Inferior parietal cortex (tissue), 1 donor: ENCODE measurements around the gene ZNF587B.
"Not testable (repeated sequence)": the region's sequence is repeated elsewhere in the genome, so short reads cannot be mapped to it uniquely, and the experiment has no call there.

ENCODE experiments used
- DNase-seq: peaks from one replicate; pipeline ENCODE4 v3.0.0-alpha.2; 2016; ENCODE audit errors: extremely low spot score

ZNF587B gene

DNA sequence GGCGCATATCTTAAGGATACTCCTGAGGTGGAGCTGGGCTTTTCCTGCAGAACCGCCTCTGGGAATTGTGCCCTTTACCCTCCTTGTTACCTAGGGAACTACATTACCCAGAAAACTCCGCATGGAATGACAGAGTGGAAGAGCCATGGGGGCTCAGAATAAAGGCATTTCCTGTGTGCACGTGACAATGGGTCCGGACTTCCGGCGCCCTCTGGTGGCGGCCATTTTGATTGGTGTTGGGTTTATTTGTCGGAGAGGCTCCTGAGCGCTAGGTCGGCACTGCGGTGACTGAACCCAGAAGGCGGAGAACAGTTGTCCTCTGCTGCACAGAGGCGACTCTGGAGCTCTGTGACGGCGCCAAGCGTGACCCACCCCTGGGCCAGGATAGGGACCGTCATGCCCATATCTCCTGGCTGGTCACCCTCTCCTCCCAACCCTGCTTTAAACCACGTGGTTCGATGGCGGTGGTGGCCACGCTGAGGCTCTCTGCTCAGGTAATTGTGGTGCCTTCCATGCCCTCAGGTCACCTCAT is at the start of gene ZNF587B:
ZNF587B (plus strand) TSS at position 229 of the 532 bp plus-strand sequence; CDS start at position 459, 230 bp downstream.
- peak; percentile 79 for DNase-seq

DNA sequence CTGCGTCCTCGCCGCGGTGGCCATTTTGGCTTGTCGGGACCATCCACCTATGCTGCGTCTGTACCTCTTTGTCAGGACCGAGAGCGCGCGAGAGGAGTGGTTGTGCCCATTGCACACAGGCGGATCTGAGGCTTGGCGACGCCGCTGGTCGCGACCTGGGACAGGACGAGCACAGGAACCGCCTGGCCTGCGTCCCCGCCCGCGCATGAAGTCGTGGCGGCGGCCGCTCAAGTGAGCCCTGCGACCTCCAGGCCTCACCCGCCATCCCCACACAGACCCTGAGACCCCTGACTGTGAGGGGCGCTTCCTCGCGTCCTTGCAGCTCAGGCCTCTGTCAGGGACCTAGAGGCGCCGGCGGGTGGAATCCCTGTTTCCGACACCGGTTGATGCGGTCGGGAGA is 43.8 kb upstream of the ZNF587B start:
- no peak for DNase-seq

DNA sequence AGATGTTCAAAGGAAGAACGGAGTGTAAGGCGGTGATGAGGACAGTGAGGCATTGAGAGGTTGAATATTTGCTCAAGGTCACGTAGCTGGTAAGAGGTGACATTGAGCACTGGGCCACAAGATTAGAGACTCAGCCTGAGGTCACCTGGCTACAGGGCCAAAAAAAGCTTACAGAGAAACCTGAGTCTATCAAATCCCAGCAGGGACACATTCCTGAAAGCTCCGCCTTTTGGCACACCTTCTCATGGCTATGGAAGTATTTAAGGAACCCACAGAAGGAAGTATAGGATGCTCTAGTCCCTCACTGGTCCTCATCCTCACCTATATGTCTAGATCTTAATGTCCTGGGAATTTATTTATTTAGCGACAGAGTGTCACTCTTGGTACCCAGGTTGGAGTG is 43.2 kb upstream of the ZNF587B start:
- no peak for DNase-seq

DNA sequence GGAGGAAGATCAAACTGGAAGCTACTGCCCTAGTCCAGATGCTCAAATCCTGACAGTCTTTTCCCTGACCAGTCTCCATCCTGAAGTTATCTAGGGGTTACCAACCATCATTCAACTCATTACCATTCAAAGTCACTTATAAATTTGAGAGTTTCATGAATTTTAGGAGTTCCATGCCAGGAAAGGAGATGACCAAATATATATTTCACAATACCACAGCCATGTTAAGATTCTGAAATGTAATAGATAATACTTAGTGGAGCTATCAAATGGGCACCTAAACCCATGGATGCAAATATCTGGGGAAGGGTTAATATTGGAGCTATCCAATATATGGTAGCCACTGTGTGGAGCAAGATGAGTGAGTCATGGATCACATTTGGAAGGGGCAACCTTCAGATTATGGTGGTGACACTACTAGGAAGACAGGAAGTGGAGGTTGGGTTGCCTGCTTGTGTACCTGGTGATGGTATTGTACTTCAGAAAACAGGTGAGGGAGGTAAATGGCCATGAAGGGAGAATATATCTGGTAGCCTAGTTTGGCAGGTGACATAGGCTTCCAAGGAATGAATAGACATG is 41.9 kb upstream of the ZNF587B start:
- no peak for DNase-seq

DNA sequence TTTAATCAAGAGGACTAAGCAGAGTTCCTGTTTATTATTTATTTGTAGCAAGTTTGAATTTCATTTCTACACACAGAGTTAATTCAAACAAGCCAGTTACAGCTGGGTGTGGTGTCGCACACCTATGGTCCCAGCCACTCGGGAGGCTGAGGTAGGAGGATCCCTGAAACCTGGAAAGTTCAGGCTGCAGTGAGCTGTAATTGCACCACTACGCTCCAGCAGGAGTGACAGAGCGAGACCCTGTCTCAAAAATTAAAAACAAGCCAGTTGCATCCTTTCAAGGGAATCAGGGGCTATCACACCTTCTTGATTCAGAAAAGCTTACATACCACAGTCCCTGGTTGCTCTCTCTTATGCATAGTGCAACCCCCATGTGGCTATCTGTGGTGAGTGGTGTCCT is 40.8 kb upstream of the ZNF587B start:
- DNase-seq: no peak

DNA sequence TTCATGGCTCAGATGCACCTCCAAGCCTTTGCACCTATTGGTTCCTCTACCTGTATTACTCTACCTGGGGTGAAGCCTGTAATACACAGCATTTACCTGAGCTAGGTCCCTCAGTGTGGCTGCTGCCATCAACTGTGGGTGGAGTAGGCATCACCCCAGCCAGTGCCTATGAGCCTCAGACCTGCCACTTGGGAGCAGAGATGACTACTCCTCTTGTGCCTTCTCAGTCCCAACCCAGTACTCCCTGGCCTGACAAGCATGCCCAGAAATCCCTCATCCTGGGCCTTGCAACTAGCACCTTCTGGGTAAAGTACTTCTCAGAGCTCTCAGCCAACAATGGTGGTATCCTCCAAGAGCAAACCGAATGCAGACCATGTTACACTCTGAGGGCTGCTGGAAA is 33.5 kb upstream of the ZNF587B start:
- not testable (repeated sequence) for DNase-seq

DNA sequence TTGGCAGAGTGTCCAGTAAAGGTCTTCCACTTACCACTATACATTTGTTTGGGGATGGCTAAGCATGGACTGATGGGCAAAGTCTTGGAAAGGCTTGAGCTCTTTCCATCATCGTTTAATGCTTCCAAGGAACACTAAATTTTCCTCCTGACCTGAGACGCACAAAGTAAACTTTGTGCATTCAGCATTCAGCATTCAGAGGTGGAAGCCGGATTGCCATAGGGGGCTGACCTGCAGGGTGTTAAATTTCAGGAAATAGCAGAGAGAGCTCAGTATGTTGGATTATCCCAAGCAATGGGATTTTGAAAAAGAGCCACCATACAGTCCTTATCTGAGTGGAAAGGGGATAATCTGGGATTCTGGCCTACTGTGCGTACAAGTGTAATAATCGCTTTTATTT is 29.4 kb upstream of the ZNF587B start:
- no peak for DNase-seq

DNA sequence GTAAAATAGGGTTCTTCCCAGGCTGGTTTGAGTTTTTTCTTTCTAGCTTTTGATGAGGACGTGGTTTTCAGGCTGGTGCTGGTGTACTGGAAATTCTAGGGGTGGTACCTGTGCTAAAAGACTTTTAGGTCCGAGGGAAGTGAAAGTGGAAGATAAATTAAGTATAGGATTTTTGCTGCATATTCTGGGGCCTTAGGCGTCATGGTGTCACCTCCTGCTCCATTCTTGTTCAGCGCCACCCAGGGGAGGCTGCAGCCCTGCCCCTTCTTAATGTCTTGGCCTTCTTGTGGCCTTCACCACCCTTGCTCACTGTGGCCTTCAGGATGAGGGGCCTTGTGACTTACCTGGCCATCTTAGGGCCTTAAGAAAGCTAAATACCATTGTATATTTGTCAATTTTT is 27.8 kb upstream of the ZNF587B start:
- DNase-seq: no peak

DNA sequence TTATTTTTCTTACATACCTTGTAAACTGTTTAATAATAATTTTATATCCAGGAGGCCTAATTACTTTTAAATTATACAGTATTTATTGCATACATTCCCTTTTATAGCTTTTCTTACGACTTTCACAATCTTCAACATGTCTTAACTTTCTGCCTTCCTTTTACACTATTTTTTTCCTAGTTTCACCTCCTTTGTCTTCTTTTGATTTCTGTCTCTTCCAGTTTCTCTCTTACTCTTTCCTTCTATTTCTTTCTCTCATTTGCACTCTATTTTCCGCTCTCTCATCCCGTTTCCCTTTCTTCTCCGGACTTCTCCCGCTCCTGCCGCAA is 26.9 kb upstream of the ZNF587B start:
- no peak for DNase-seq

DNA sequence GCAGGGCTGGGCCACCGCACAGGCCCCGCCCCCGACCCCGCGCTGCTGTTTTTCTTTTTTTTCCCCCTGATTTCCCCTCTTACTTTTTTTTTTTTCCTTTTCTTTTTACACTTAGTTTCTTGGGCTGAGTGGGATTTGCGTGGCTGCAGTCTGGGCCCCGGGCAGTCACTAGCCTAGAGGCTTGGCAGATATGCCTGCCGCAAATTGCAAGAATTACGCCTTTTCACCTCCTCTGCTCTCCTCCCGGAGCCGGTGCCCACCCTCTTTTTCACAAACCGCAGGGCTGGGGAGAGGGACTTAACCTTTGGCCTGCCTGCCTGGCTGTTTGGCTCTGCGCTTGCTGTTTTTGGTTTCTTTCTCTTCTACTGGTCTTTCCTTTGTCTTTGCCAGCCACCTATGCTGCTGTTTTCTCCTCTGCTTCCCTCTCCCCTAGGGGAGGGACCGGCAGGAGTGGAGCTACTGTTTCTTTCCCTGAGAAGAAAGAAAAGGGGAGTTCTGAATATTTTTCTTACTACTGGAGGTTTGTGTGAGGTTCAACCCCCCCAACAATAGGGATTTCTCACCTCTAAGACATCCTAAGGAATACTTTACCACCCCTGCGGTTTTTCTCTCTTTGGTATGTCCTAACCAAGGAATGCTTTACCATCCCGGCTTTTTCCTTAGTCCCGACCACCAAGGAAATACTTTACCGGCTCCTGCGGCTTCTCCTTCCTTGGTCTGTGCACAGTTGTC is 26.3 kb upstream of the ZNF587B start:
- DNase-seq: no peak

DNA sequence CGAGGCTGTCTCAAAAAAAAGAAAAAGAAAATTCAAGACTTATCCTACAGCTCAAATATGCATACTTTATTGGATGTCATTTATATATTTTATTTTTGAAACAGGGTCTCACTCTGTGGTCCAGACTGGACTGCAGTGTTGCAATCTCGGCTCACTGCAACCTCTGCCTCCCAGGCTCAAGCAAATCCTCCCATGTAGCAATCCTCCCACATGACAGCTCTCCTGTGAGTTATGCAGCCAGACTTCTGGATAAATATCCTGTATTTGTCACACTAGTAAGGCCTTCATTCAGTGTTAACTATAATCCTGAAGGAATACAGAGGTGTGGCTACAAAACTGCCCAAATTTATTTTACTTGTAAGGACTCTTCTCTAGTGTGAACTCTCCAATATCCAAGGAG is 22.6 kb upstream of the ZNF587B start:
- no peak for DNase-seq

DNA sequence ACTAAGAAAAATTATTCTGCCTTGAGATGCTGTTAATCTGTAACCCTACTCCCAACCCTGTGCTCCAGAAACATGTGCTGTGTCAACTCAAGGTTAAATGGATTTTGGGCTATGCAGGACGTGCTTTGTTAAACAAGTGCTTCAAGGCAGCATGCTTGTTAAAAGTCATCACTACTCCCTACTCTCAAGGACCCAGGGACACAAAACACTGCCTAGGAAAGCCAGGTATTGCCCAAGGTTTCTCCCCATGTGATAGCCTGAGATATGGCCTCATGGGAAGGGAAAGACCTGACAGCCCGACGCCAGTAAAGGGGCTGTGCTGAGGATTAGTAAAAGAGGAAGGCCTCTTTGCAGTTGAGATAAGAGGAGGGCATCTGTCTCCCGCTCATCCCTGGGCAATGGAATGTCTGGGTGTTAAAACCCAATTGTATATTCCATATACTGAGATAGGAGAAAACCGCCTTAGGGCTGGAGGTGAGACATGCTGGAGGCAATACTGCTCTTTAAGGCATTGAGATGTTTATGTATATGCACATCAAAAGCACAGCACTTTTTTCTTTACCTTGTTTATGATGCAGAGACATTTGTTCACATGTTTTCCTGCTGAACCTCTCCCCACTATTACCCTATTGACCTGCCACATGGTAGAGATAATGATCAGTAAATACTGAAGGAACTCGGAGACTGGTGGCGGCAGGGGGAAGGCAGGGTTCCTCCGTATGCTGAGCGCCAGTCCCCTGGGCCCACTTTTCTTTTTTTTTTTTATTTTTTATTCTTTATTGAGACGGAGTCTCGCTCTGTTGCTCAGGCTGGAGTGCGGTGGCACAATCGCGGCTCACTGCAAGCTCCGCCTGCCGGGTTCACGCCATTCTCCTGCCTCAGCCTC is 19.4 kb upstream of the ZNF587B start:
- DNase-seq: not testable (repeated sequence)

DNA sequence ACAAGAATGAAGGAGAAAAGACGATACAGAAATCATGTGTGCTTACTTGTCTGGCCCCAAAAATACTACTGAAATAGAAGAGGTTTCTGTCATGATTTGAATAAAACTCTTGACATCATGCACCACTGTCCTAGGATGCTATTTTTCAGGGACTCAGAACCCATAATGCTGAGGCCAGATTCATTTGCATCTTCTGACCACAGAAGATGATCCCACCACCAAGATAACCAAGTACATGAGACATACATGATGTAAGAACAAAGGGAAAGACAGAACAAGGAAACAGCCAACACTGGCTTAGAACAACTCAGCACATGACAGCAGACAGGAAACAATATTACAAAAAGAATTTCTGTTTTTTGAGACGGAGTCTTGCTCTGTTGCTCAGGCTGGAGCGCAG is 17.9 kb upstream of the ZNF587B start:
- DNase-seq: no peak

DNA sequence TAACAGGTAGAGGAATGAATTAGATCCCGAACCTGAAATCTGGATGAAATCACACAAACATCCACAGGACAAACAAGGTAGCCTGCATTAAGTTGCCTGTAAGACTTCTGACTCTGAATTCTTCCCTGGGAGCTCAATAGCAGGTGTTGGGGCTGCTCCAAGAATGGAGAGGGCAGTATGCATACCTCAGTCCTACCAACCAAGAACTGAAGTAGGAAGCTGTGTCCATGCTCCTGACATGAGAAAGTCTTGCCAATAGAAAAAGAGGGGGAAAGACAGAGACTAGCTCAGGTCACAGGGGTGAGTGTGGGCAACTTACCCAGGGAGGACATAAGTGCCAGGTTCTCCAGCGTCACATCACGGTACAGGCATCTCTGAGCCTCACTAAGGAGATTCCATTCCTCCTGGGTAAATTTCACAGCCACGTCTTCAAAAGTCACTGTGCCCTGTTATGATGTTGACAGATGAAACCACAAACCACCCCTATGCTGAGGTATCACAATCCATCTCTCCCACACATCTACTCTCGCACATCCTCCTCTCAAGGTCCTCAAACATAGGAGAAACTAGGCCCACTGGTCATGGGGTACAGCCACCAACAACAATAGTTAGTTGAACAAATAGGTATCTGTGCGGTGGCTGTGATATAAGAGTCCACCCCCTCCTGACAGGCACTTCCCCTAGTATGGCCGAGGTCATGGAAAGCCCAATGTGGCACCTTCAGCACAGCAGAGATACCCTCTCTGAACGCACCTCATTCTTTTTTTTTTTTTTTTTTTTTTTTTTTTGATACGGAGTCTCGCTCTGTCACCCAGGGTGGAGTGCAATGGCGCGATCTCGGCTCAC is 16.9 kb upstream of the ZNF587B start:
- not testable (repeated sequence) for DNase-seq

DNA sequence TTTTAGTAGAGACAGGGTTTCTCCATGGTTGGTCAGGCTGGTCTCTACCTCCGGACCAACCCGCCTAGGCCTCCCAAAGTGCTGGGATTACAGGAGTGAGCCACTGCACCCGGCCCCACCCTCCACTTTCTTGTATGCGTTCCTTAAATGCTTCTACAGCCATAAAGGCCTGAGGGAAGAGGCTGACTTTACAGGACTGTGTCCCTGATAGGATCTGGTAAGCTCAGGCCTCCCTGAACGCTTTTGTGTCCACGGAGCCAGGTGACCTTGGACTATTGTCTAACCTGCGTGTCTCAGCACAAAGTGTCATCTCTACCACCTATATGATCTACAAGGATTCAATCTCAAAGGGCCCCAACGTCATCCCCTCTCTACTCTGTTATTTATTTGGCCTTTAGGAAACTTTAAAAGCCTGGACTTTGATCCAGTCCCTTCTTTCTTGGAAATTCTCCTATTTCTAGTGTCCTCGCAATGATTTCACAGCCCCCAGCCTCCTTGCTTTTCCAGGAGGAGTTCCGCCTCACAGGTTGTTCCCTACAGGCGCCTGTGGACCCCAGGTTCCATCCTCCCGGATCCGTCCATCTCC is 16.1 kb upstream of the ZNF587B start:
- DNase-seq: no peak

DNA sequence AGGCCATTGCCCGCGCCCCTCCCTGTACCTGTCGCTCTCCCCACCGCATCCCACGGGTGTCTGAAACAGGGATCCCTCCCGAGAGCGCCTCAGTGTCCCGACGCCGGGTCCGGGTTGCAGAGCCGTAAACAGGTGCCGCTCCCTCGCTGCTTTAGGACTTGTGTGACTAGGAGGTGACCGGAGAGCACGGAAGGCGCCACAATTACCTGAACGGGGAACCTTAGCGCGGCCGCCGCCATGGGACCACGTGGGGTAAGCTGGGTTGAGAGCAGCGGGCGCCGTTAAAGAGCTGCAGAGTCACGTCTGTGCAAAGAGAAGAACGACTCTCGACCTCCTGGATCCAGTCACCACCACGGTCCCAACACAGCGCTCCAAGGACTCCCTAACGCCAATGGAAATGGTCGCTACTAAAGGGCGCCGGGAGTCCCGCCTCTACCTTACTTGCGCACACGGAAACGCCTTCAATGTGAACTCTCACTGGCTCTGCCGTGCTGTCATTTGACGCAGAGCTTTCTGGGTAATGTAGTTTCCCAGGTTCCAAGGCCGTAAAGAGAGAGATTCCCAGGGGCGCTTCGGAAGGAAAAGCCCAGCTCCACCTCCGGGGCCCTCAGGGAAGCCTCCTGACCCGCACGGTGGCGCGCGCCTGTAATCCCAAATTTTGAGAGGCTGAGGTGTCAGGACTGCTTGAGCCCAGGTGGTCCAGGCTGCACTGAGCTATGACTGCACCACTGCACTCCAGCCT is 15.4 kb upstream of the ZNF587B start, which contains the start of gene ZNF552:
ZNF552 (minus strand) TSS at position 409 of the 742 bp plus-strand sequence; CDS start at position 239, 170 bp downstream.
- DNase-seq: peak; percentile 97

DNA sequence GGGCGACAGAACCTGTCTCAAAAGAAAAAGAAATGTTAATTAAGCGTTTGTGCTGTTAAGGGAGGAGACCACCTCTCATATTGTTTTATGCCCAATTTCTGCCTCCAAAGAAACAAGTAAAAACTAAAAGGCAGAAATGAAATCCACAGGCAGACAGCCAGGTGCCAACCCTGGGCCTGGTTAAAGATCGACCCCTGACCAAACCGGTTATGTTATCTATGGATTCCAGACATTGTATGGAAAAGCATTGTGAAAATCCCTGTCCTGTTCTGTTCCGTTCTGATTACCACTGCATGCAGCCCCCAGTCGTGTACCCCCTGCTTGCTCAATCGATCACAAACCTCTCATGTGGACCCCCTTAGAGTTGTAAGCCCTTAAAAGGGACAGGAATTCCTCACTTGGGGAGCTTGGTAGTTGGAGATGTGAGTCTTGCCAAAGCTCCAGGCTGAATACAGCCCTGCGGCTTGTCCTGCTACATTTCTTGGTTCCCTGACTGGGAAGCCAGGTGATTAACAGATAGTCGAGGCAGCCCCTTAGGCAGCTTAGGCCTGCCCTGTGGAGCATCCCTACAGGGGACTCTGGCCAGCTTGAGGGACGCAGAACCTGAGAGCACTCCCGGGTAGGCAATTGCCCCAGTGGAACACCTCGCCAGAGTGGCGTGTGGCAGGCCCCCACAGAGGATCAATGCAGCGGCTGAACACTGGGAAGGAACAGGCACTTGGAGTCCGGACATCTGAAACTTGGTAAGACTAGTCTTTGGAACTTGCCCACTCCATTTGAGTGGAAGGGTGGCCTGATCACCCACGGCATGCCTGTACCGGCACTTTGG is 14.6 kb upstream of the ZNF587B start:
- DNase-seq: no peak

DNA sequence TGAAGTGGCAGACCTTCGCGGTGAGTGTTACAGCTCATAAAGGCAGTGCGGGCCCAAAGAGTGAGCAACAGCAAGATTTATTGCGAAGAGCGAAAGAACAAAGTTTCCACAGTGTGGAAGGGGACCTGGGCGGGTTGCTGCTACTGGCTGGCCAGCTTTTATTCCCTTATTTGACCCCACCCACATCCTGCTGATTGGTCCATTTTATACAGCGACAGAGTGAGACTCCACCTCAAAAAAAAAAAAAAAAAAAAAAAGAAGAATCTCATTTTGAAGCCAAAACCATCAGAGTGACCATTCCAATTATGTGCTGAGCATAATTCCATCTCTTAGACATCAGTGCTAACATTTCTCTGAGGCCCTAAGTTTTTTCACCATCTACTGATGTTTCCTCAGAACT is 13.4 kb upstream of the ZNF587B start:
- DNase-seq: no peak

DNA sequence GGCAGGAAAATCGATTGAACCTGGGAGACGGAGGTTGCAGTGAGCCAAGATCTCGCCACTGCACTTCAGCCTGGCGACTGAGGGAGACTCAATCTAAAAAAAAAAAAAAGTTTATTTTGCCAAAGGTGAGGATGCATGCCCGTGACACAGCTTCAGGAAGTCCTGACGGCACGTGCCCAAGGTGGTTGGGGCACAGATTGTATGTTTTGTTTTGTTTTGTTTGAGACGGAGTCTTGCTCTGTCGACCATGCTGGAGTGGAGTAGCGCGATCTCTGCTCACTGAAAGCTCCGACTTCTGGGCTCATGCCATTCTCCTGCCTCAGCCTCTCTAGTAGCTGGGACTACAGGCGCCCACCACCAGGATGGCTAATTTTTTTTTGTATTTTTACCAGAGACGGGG is 12.1 kb upstream of the ZNF587B start:
- DNase-seq: no peak
